ENCODE results near the gene TYMP.

The TYMP gene

GRCh38 chr22:50560034-50560433 lies 30.2 kb upstream of the TYMP start:
- Histone ChIP-seq H3K27ac (ENCODE audit: low read length) (no peak overlapping the region), H3K9me3 (ENCODE audit: insufficient read depth, low read depth, low read length) (no peaks in the 10 kb centered on the region), H3K36me3 (ENCODE audit: insufficient read depth, low read depth, low read length) (no peaks in the 10 kb centered on the region), H3K4me3 (ENCODE audit: low read length) (no peak overlapping the region), H3K9ac (ENCODE audit: low read depth, low read length) (no peak overlapping the region), H3K4me1 (ENCODE audit: insufficient read depth, low read length) (peaks cover 2% of the 10 kb centered on the region; the same call in 1 of the 2 replicates), H3K27me3 (ENCODE audit: insufficient read depth, low read length) (peaks cover 34% of the 10 kb centered on the region)

- H3K27ac ChIP-seq (ENCODE audit: low read length) = no peak overlapping the region
Observed at GRCh38 chr22:50556703-50557102, 26.9 kb upstream of the TYMP start.

GRCh38 chr22:50553310-50553709 lies 23.5 kb upstream of the TYMP start:
- Histone ChIP-seq H3K4me3 (ENCODE audit: low read length) (no peak overlapping the region), H3K27ac (ENCODE audit: low read length) (no peak overlapping the region), H3K9me3 (ENCODE audit: insufficient read depth, low read depth, low read length) (no peaks in the 10 kb centered on the region), H3K36me3 (ENCODE audit: insufficient read depth, low read depth, low read length) (no peaks in the 10 kb centered on the region), H3K27me3 (ENCODE audit: insufficient read depth, low read length) (0 out of 2 replicates have a peak, but pooled peaks cover under 1% of the 10 kb centered on the region), H3K4me1 (ENCODE audit: insufficient read depth, low read length) (peaks cover 2% of the 10 kb centered on the region; the same call in 1 of the 2 replicates), H3K9ac (ENCODE audit: low read depth, low read length) (no peak overlapping the region)

More at GRCh38 chr22:50556703-50557102, 26.9 kb upstream of the TYMP start:
- H3K9ac ChIP-seq (ENCODE audit: low read depth, low read length) = no peak overlapping the region
- H3K27me3 ChIP-seq (ENCODE audit: insufficient read depth, low read length) = peaks cover 15% of the 10 kb centered on the region
- no peak overlapping the region for H3K4me3 ChIP-seq (ENCODE audit: low read length)
- H3K36me3 ChIP-seq (ENCODE audit: insufficient read depth, low read depth, low read length) = no peaks in the 10 kb centered on the region
- H3K4me1 ChIP-seq (ENCODE audit: insufficient read depth, low read length) = peaks cover 2% of the 10 kb centered on the region; the same call in 1 of the 2 replicates
- H3K9me3 ChIP-seq (ENCODE audit: insufficient read depth, low read depth, low read length) = no peaks in the 10 kb centered on the region

- no peak overlapping the region for H3K4me3 ChIP-seq (ENCODE audit: low read length)
- H3K27me3 ChIP-seq (ENCODE audit: insufficient read depth, low read length) = no peaks in the 10 kb centered on the region
- peaks cover 2% of the 10 kb centered on the region; the same call in 1 of the 2 replicates for H3K4me1 ChIP-seq (ENCODE audit: insufficient read depth, low read length)
- H3K27ac ChIP-seq (ENCODE audit: low read length) = no peak overlapping the region
- H3K36me3 ChIP-seq (ENCODE audit: insufficient read depth, low read depth, low read length) = no peaks in the 10 kb centered on the region
- no peaks in the 10 kb centered on the region for H3K9me3 ChIP-seq (ENCODE audit: insufficient read depth, low read depth, low read length)
- H3K9ac ChIP-seq (ENCODE audit: low read depth, low read length) = no peak overlapping the region
Observed at GRCh38 chr22:50551160-50551752, 21.4 kb upstream of the TYMP start.

- Histone ChIP-seq H3K4me1 (ENCODE audit: insufficient read depth, low read length) (peaks cover 2% of the 10 kb centered on the region; the same call in 1 of the 2 replicates), H3K9ac (ENCODE audit: low read depth, low read length) (no peak overlapping the region), H3K9me3 (ENCODE audit: insufficient read depth, low read depth, low read length) (no peaks in the 10 kb centered on the region), H3K36me3 (ENCODE audit: insufficient read depth, low read depth, low read length) (no peaks in the 10 kb centered on the region), H3K27me3 (ENCODE audit: insufficient read depth, low read length) (peaks cover 6% of the 10 kb centered on the region; the same call in 1 of the 2 replicates), H3K27ac (ENCODE audit: low read length) (no peak overlapping the region), H3K4me3 (ENCODE audit: low read length) (no peak overlapping the region)
Observed at GRCh38 chr22:50550395-50550794, 20.6 kb upstream of the TYMP start.

GRCh38 chr22:50548921-50549790 lies 19.3 kb upstream of the TYMP start:
- no peak overlapping the region for H3K27ac ChIP-seq (ENCODE audit: low read length)
- no peaks in the 10 kb centered on the region for H3K36me3 ChIP-seq (ENCODE audit: insufficient read depth, low read depth, low read length)
- peaks cover 18% of the 10 kb centered on the region for H3K27me3 ChIP-seq (ENCODE audit: insufficient read depth, low read length)
- H3K4me1 ChIP-seq (ENCODE audit: insufficient read depth, low read length) = no peaks in the 10 kb centered on the region; the same call in 1 of the 2 replicates
- no peak overlapping the region for H3K4me3 ChIP-seq (ENCODE audit: low read length)
- no peaks in the 10 kb centered on the region for H3K9me3 ChIP-seq (ENCODE audit: insufficient read depth, low read depth, low read length)
- no peak overlapping the region for H3K9ac ChIP-seq (ENCODE audit: low read depth, low read length)

- Histone ChIP-seq H3K9me3 (ENCODE audit: insufficient read depth, low read depth, low read length) (no peaks in the 10 kb centered on the region), H3K27me3 (ENCODE audit: insufficient read depth, low read length) (peaks cover 26% of the 10 kb centered on the region), H3K36me3 (ENCODE audit: insufficient read depth, low read depth, low read length) (no peaks in the 10 kb centered on the region), H3K9ac (ENCODE audit: low read depth, low read length) (no peak overlapping the region), H3K27ac (ENCODE audit: low read length) (no peak overlapping the region), H3K4me3 (ENCODE audit: low read length) (no peak overlapping the region), H3K4me1 (ENCODE audit: insufficient read depth, low read length) (no peaks in the 10 kb centered on the region; the same call in 1 of the 2 replicates)
Observed at GRCh38 chr22:50548040-50548920, 18.5 kb upstream of the TYMP start.

- H3K4me3 ChIP-seq (ENCODE audit: low read length) = no peak overlapping the region
- H3K4me1 ChIP-seq (ENCODE audit: insufficient read depth, low read length) = no peaks in the 10 kb centered on the region; the same call in 1 of the 2 replicates
- peaks cover 26% of the 10 kb centered on the region for H3K27me3 ChIP-seq (ENCODE audit: insufficient read depth, low read length)
- H3K9me3 ChIP-seq (ENCODE audit: insufficient read depth, low read depth, low read length) = no peaks in the 10 kb centered on the region
- H3K27ac ChIP-seq (ENCODE audit: low read length) = no peak overlapping the region
- H3K36me3 ChIP-seq (ENCODE audit: insufficient read depth, low read depth, low read length) = no peaks in the 10 kb centered on the region
- no peak overlapping the region for H3K9ac ChIP-seq (ENCODE audit: low read depth, low read length)
Observed at GRCh38 chr22:50547263-50547985, 17.6 kb upstream of the TYMP start.

- H3K4me3 ChIP-seq (ENCODE audit: low read length) = no peak overlapping the region
Observed at GRCh38 chr22:50546326-50547262, 16.8 kb upstream of the TYMP start.

More at GRCh38 chr22:50546326-50547262, 16.8 kb upstream of the TYMP start:
- Histone ChIP-seq H3K9ac (ENCODE audit: low read depth, low read length) (no peak overlapping the region), H3K27me3 (ENCODE audit: insufficient read depth, low read length) (peaks cover 26% of the 10 kb centered on the region), H3K9me3 (ENCODE audit: insufficient read depth, low read depth, low read length) (no peaks in the 10 kb centered on the region), H3K36me3 (ENCODE audit: insufficient read depth, low read depth, low read length) (no peaks in the 10 kb centered on the region), H3K27ac (ENCODE audit: low read length) (no peak overlapping the region), H3K4me1 (ENCODE audit: insufficient read depth, low read length) (no peaks in the 10 kb centered on the region; the same call in 1 of the 2 replicates)
